ENCODE results near the gene HEPN1. TPM values are rescaled to one million over a fixed set of nuclear protein-coding genes. Genes with fewer than 3 reads are reported as not detected.

HEPN1 gene
- not detected for total RNA-seq

GRCh38 chr11:124918950-124919349, at the start of gene HEPN1:
Gene HEPN1 (plus strand): TSS chr11:124919250.
- no peak within 1 kb of the TSS for H3K4me3 Mint-ChIP-seq
- no peaks in the 10 kb centered on the region for H3K27me3 Mint-ChIP-seq (ENCODE audit: low read depth)
- H3K36me3 Mint-ChIP-seq (ENCODE audit: insufficient read depth in 2 of 2), result no peaks in the 10 kb centered on the region
- no peak for DNase-seq
- peaks cover 15% of the 10 kb centered on the region for H3K4me1 Mint-ChIP-seq (ENCODE audit: low read depth)
- no peak within 1 kb of the TSS for H3K27ac Mint-ChIP-seq
- H3K9me3 Mint-ChIP-seq, result peaks cover 0 to 2% of the 10 kb centered on the region in 2 donors
- ATAC-seq (replicated peaks in 1 of 2), result no peak

- H3K27me3 Mint-ChIP-seq (ENCODE audit: low read depth), result peaks cover 95% of the 10 kb centered on the region
- no peak overlapping the region for H3K27ac Mint-ChIP-seq
- no peaks in the 10 kb centered on the region for H3K9me3 Mint-ChIP-seq
- ATAC-seq (replicated peaks in 1 of 2) (no peak), DNase-seq (no peak)
- no peaks in the 10 kb centered on the region for H3K36me3 Mint-ChIP-seq (ENCODE audit: insufficient read depth in 2 of 2)
- H3K4me1 Mint-ChIP-seq (ENCODE audit: low read depth), result peaks cover 36% of the 10 kb centered on the region
- H3K4me3 Mint-ChIP-seq, result peak overlapping the region; percentile 58 to 59
Observed at GRCh38 chr11:124869331-124869730, 49.7 kb upstream of the HEPN1 start.

- Mint-ChIP-seq H3K27ac (no peak overlapping the region), H3K27me3 (ENCODE audit: low read depth) (peaks cover 95% of the 10 kb centered on the region), H3K4me1 (ENCODE audit: low read depth) (peaks cover 33% of the 10 kb centered on the region), H3K36me3 (ENCODE audit: insufficient read depth in 2 of 2) (no peaks in the 10 kb centered on the region), H3K4me3 (no peak overlapping the region), H3K9me3 (no peaks in the 10 kb centered on the region)
- DNase-seq, result no peak
- ATAC-seq (replicated peaks in 1 of 2), result no peak
Observed at GRCh38 chr11:124869856-124870387, 49.1 kb upstream of the HEPN1 start.

- Mint-ChIP-seq H3K4me1 (ENCODE audit: low read depth) (peaks cover 33% of the 10 kb centered on the region), H3K36me3 (ENCODE audit: insufficient read depth in 2 of 2) (no peaks in the 10 kb centered on the region), H3K4me3 (no peak overlapping the region), H3K27ac (no peak overlapping the region), H3K9me3 (no peaks in the 10 kb centered on the region), H3K27me3 (ENCODE audit: low read depth) (peaks cover 98% of the 10 kb centered on the region)
- DNase-seq (no peak), ATAC-seq (replicated peaks in 1 of 2) (no peak)
Observed at GRCh38 chr11:124870430-124870829, 48.6 kb upstream of the HEPN1 start.

GRCh38 chr11:124872280-124872679, 46.8 kb upstream of the HEPN1 start:
- ATAC-seq (replicated peaks in 1 of 2), result no peak

GRCh38 chr11:124872741-124873140, 46.3 kb upstream of the HEPN1 start:
- Mint-ChIP-seq H3K27me3 (ENCODE audit: low read depth) (peaks cover 78% of the 10 kb centered on the region), H3K4me3 (no peak overlapping the region), H3K36me3 (ENCODE audit: insufficient read depth in 2 of 2) (no peaks in the 10 kb centered on the region), H3K4me1 (ENCODE audit: low read depth) (peaks cover 32% of the 10 kb centered on the region), H3K9me3 (no peaks in the 10 kb centered on the region), H3K27ac (no peak overlapping the region)
- no peak for DNase-seq
- ATAC-seq (replicated peaks in 1 of 2), result no peak

More at GRCh38 chr11:124872280-124872679, 46.8 kb upstream of the HEPN1 start:
- Mint-ChIP-seq H3K36me3 (ENCODE audit: insufficient read depth in 2 of 2) (no peaks in the 10 kb centered on the region), H3K27ac (no peak overlapping the region), H3K4me1 (ENCODE audit: low read depth) (peaks cover 32% of the 10 kb centered on the region), H3K27me3 (ENCODE audit: low read depth) (peaks cover 83% of the 10 kb centered on the region), H3K9me3 (no peaks in the 10 kb centered on the region), H3K4me3 (no peak overlapping the region)
- no peak for DNase-seq

- no peak for DNase-seq
- ATAC-seq (replicated peaks in 1 of 2), result no peak
- Mint-ChIP-seq H3K9me3 (no peaks in the 10 kb centered on the region), H3K4me3 (no peak overlapping the region), H3K27me3 (ENCODE audit: low read depth) (peaks cover 66% of the 10 kb centered on the region), H3K36me3 (ENCODE audit: insufficient read depth in 2 of 2) (no peaks in the 10 kb centered on the region), H3K27ac (no peak overlapping the region), H3K4me1 (ENCODE audit: low read depth) (peaks cover 27% of the 10 kb centered on the region)
Observed at GRCh38 chr11:124873951-124874350, 45.1 kb upstream of the HEPN1 start.

GRCh38 chr11:124874571-124875255, 44.3 kb upstream of the HEPN1 start:
- peaks cover 59% of the 10 kb centered on the region for H3K27me3 Mint-ChIP-seq (ENCODE audit: low read depth)
- peak overlapping the region; percentile 25 to 84 for H3K4me3 Mint-ChIP-seq
- ATAC-seq (replicated peaks in 1 of 2), result no peak
- DNase-seq, result no peak
- no peaks in the 10 kb centered on the region for H3K9me3 Mint-ChIP-seq
- H3K4me1 Mint-ChIP-seq (ENCODE audit: low read depth), result peaks cover 19% of the 10 kb centered on the region
- H3K27ac Mint-ChIP-seq, result no peak overlapping the region
- H3K36me3 Mint-ChIP-seq (ENCODE audit: insufficient read depth in 2 of 2), result no peaks in the 10 kb centered on the region

GRCh38 chr11:124875401-124875800, 43.6 kb upstream of the HEPN1 start:
- Mint-ChIP-seq H3K4me1 (ENCODE audit: low read depth) (peaks cover 19% of the 10 kb centered on the region), H3K36me3 (ENCODE audit: insufficient read depth in 2 of 2) (no peaks in the 10 kb centered on the region), H3K27ac (no peak overlapping the region), H3K27me3 (ENCODE audit: low read depth) (peaks cover 52% of the 10 kb centered on the region), H3K4me3 (peak overlapping the region; percentile 84 to 87), H3K9me3 (no peaks in the 10 kb centered on the region)
- DNase-seq, result no peak
- ATAC-seq (replicated peaks in 1 of 2), result no peak

GRCh38 chr11:124875943-124876817, 42.9 kb upstream of the HEPN1 start:
- H3K27ac Mint-ChIP-seq, result no peak overlapping the region
- H3K27me3 Mint-ChIP-seq (ENCODE audit: low read depth), result peaks cover 45% of the 10 kb centered on the region
- H3K9me3 Mint-ChIP-seq, result no peaks in the 10 kb centered on the region
- peak; percentile 83 to 84 for DNase-seq
- H3K4me3 Mint-ChIP-seq, result peak overlapping the region; percentile 84 to 87
- ATAC-seq (replicated peaks in 1 of 2), result peak; percentile 94 to 96
- peaks cover 19% of the 10 kb centered on the region for H3K4me1 Mint-ChIP-seq (ENCODE audit: low read depth)
- H3K36me3 Mint-ChIP-seq (ENCODE audit: insufficient read depth in 2 of 2), result no peaks in the 10 kb centered on the region

- no peaks in the 10 kb centered on the region for H3K9me3 Mint-ChIP-seq
- no peak for DNase-seq
Observed at GRCh38 chr11:124876818-124877630, 42.0 kb upstream of the HEPN1 start.

GRCh38 chr11:124877631-124877909, 41.5 kb upstream of the HEPN1 start:
- Mint-ChIP-seq H3K27ac (no peak overlapping the region), H3K9me3 (no peaks in the 10 kb centered on the region), H3K4me1 (ENCODE audit: low read depth) (peaks cover 19% of the 10 kb centered on the region), H3K27me3 (ENCODE audit: low read depth) (peaks cover 32% of the 10 kb centered on the region), H3K4me3 (peak overlapping the region; percentile 84 to 87), H3K36me3 (ENCODE audit: insufficient read depth in 2 of 2) (no peaks in the 10 kb centered on the region)
- no peak for DNase-seq
- ATAC-seq (replicated peaks in 1 of 2), result no peak

More at GRCh38 chr11:124876818-124877630, 42.0 kb upstream of the HEPN1 start:
- Mint-ChIP-seq H3K4me1 (ENCODE audit: low read depth) (peaks cover 19% of the 10 kb centered on the region), H3K4me3 (peak overlapping the region; percentile 84 to 87), H3K27ac (peak overlapping the region; percentile 45), H3K27me3 (ENCODE audit: low read depth) (peaks cover 37% of the 10 kb centered on the region), H3K36me3 (ENCODE audit: insufficient read depth in 2 of 2) (no peaks in the 10 kb centered on the region)
- ATAC-seq (replicated peaks in 1 of 2), result no peak
